Esophagus (tissue), 2 donors: ENCODE results near the gene PRKAR1B. TPM values are rescaled to one million over a fixed set of nuclear protein-coding genes. Genes with fewer than 3 reads are reported as not detected.

Experiments used
- H3K27ac ChIP-seq, 2 donors: one replicate each; pipeline ENCODE4 v1.5.1; 2013; ENCODE audit warnings: low read depth in 2 of 2, mild to moderate bottlenecking in 2 of 2, inconsistent platforms in 1 of 2, low read length in 1 of 2, moderate library complexity in 1 of 2
- H3K27me3 ChIP-seq, 2 donors: one replicate each; pipeline ENCODE4 v1.6.1; 2013; ENCODE audit warnings: low read length in 2 of 2, control low read depth in 1 of 2, mild to moderate bottlenecking in 1 of 2; ENCODE audit not compliant: insufficient read depth in 2 of 2, control insufficient read depth in 1 of 2
- H3K36me3 ChIP-seq, 2 donors: one replicate each; pipeline ENCODE4 v1.6.1; 2013; ENCODE audit warnings: low read length in 1 of 2; ENCODE audit not compliant: control insufficient read depth in 2 of 2, insufficient read depth in 2 of 2
- H3K4me1 ChIP-seq, 2 donors: one replicate each; pipeline ENCODE4 v1.6.1; 2013; ENCODE audit warnings: low read length in 1 of 2; ENCODE audit not compliant: control insufficient read depth in 2 of 2, insufficient read depth in 2 of 2
- H3K4me3 ChIP-seq, 2 donors: one replicate each; pipeline ENCODE4 v1.5.1; 2013; ENCODE audit warnings: low read length in 2 of 2, mild to moderate bottlenecking in 2 of 2, low read depth in 1 of 2, moderate library complexity in 1 of 2
- H3K9me3 ChIP-seq, 2 donors: one replicate each; pipeline ENCODE4 v1.6.1; 2013; ENCODE audit warnings: mild to moderate bottlenecking in 2 of 2, low read depth in 1 of 2, low read length in 1 of 2, moderate library complexity in 1 of 2; ENCODE audit not compliant: control insufficient read depth in 2 of 2, insufficient read depth in 1 of 2
- WGBS, 2 donors: extraction: QIAGEN DNeasy Blood & Tissue Kit; methylation state at CpG; one replicate each; pipeline ENCODE4 v1.1.7; 2013; 5-methylcytosine and 5-hydroxymethylcytosine counted together
- polyA plus RNA-seq, 2 donors: library from polyadenylated mRNA; stranded (reverse); fragments of 200-250 nt; gene quantifications; one replicate each; pipeline ENCODE4 v1.2.3, GENCODE V29; 2013
- donor health status: healthy with polysubstance abuse.
- donor health status: Bipolar disorder and iron deficiency.

Gene PRKAR1B
- polyA plus RNA-seq, 2 donors = 10.4 to 10.9 TPM

DNA sequence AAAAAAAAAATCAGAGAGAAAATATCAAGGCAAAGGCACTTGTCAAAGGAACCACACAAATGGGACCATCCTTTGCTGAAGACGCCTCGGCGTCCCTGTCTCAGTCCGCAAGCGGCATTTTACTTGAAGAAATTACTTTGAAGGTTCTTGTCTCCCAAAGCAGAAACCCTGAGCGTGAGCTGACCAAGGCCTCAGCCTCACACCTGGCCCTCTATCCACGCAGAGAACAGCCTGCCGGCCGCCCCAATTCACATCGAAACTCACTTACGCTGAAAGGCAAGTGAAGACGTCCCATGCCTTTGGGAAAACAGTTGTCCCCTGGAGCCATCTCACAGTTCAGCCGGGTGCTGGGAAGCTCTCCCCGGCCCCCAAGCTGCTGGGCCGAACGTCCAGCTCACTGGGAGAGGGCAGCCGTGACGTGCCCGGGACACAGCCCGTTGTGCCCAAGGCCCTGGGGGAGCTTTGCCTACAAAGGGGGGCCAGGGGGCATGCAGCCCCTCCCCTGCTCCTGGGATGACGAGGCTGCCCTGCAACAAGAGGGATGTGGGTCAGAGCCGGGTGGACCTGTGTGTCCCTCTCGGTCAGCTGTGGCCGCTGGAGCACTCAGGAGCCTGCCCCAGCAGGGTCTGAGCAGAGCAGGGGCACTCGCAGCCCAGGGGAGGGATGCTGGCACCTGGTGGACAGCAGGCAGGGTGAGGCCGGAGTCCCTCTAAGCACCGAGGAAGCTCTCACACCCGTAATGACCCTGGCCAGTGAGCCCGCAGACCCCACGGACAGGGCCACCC is 157.8 kb downstream of the PRKAR1B start:
- Histone ChIP-seq H3K9me3 (peaks cover 0 to 4% of the 10 kb centered on the region in 2 donors), H3K4me1 (no peaks in the 10 kb centered on the region), H3K27ac (no peak overlapping the region), H3K4me3 (no peak overlapping the region), H3K27me3 (no peaks in the 10 kb centered on the region), H3K36me3 (no peaks in the 10 kb centered on the region)
- 90 to 91% methylated on average over 30 of the region's 30 CpGs for WGBS, 2 donors

GRCh38 chr7:568031-568951 is 158.8 kb downstream of the PRKAR1B start:
- Histone ChIP-seq H3K9me3 (peaks cover 0 to 6% of the 10 kb centered on the region in 2 donors), H3K27me3 (no peaks in the 10 kb centered on the region), H3K4me3 (no peak overlapping the region), H3K27ac (no peak overlapping the region), H3K4me1 (no peaks in the 10 kb centered on the region), H3K36me3 (peaks cover 0 to 3% of the 10 kb centered on the region in 2 donors)
- WGBS, 2 donors = 71 to 79% methylated on average over 33 of the region's 33 CpGs

GRCh38 chr7:567305-567883 is 159.7 kb downstream of the PRKAR1B start:
- no peaks in the 10 kb centered on the region for H3K4me1 ChIP-seq
- no peak overlapping the region for H3K4me3 ChIP-seq
- no peaks in the 10 kb centered on the region for H3K27me3 ChIP-seq
- WGBS, 2 donors = 95 to 99% methylated on average over 2 of the region's 3 CpGs
- no peak overlapping the region for H3K27ac ChIP-seq
- H3K9me3 ChIP-seq = peaks cover 0 to 6% of the 10 kb centered on the region in 2 donors
- peaks cover 0 to 3% of the 10 kb centered on the region in 2 donors for H3K36me3 ChIP-seq

DNA sequence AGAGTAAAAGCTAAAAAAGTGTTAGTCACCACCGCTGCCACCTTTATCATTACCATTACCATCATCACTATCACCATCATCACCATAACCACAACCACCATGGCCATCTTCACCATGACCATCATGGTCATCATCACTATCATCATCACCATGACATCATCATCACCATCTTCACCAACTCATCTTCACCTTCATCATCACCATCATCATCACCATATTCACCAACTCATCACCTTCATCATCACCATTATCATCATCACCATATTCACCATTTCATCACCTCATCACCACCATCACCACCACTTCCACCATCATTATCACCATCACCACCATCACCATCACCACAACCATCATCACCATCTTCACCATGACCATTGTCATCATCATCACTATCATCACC is 161.0 kb downstream of the PRKAR1B start:
- Histone ChIP-seq H3K36me3 (peaks cover 0 to 3% of the 10 kb centered on the region in 2 donors), H3K9me3 (peaks cover 0 to 6% of the 10 kb centered on the region in 2 donors), H3K4me3 (no peak overlapping the region), H3K27ac (no peak overlapping the region), H3K4me1 (no peaks in the 10 kb centered on the region), H3K27me3 (no peaks in the 10 kb centered on the region)
- WGBS, 2 donors = 94 to 97% methylated on average over 1 of the region's 1 CpG

GRCh38 chr7:564176-564865 is 162.8 kb downstream of the PRKAR1B start:
- peaks cover 0 to 3% of the 10 kb centered on the region in 2 donors for H3K36me3 ChIP-seq
- 91% methylated on average over 21 to 26 of the region's 26 CpGs for WGBS, 2 donors

GRCh38 chr7:563629-564170 is 163.4 kb downstream of the PRKAR1B start:
- Histone ChIP-seq H3K36me3 (peaks cover 0 to 3% of the 10 kb centered on the region in 2 donors), H3K9me3 (peaks cover 0 to 6% of the 10 kb centered on the region in 2 donors), H3K27me3 (no peaks in the 10 kb centered on the region), H3K4me1 (no peaks in the 10 kb centered on the region), H3K27ac (no peak overlapping the region), H3K4me3 (no peak overlapping the region)
- WGBS, 2 donors = 88 to 93% methylated on average over 11 of the region's 11 CpGs

More at GRCh38 chr7:564176-564865, 162.8 kb downstream of the PRKAR1B start:
- no peaks in the 10 kb centered on the region for H3K27me3 ChIP-seq
- no peak overlapping the region for H3K27ac ChIP-seq
- H3K9me3 ChIP-seq = peaks cover 0 to 6% of the 10 kb centered on the region in 2 donors
- no peak overlapping the region for H3K4me3 ChIP-seq
- no peaks in the 10 kb centered on the region for H3K4me1 ChIP-seq

DNA sequence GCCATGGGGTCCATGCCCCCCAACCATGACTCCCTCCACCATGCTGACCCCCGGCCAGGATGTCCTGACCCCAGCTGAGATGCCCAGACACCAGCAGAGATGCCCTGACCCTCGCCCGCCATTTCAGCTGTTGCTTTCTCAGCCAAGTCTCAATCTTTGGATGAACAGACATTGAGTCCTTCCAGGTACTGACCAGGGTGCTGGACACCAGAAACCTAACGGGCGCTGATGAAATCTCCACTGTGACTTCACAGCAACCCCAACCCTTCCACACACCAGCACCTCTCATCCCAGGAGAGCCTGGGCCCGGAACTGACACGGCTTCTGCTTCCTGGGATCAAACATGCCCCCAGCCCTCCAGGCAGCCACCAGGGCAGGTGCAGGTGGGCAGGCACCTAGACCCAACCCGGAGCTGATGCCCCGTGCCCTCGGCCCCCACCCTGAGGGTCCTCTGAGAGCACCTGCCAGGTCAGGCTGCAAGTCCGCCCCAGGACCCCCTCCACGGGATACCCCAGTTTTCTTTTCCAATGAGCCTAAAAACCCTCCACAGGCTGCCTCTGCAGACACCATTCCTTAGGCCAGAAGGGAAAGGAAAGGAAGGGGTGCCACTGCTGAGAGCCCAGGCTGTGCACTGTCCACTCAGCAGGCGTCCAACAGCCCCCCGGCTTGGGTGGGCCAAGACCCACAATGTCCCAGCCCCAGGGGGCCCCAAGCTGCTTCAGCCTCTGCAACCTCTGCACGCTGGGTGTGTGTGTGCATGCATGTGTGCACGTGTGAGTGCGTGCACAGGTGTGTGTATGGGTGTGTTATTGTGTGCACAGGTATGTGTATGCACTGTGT is 164.1 kb downstream of the PRKAR1B start:
- WGBS, 2 donors = 93% methylated on average over 17 of the region's 17 CpGs
- H3K27ac ChIP-seq = no peak overlapping the region
- peaks cover 0 to 6% of the 10 kb centered on the region in 2 donors for H3K9me3 ChIP-seq
- H3K36me3 ChIP-seq = peaks cover 0 to 3% of the 10 kb centered on the region in 2 donors
- H3K27me3 ChIP-seq = no peaks in the 10 kb centered on the region
- no peaks in the 10 kb centered on the region for H3K4me1 ChIP-seq
- no peak overlapping the region for H3K4me3 ChIP-seq

DNA sequence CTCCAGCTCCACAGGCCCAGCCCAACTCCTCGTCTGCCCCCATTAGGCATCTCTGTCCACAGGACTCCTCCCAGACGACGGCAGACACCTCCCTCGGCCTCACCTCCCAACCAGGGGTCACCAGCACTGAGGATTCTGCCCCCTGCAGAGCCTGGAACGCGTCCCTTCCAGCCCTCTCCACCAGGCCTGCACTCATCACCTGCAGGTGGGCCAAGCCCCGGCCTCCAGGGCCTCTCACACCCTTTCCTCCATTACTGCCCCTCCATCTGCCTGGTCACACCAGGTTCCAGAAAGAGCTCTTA is 164.8 kb downstream of the PRKAR1B start:
- H3K27me3 ChIP-seq = no peaks in the 10 kb centered on the region
- no peak overlapping the region for H3K27ac ChIP-seq
- H3K36me3 ChIP-seq = peaks cover 0 to 3% of the 10 kb centered on the region in 2 donors
- peaks cover 0 to 3% of the 10 kb centered on the region in 2 donors for H3K9me3 ChIP-seq
- H3K4me3 ChIP-seq = no peak overlapping the region
- WGBS, 2 donors = 89 to 90% methylated on average over 7 of the region's 7 CpGs
- H3K4me1 ChIP-seq = no peaks in the 10 kb centered on the region
